Stimulated activated CD8-positive, alpha-beta memory T cell treated with anti-CD3 and anti-CD28 coated beads, Interleukin-7, amount 100 ng/mL, for 24 hours (primary cell): Measurements from ENCODE around the gene RHOA.
A peak's percentile ranks its signal among the peaks of the same experiment; 100 is the strongest.
"Not testable (repeated sequence)": the region's sequence is repeated elsewhere in the genome, so short reads cannot be mapped to it uniquely, and the experiment has no call there.

Source experiments
- DNase-seq: peaks from one replicate; pipeline ENCODE4 v3.0.0-alpha.2; 2020; ENCODE audit warnings: low read depth

Gene RHOA

DNA sequence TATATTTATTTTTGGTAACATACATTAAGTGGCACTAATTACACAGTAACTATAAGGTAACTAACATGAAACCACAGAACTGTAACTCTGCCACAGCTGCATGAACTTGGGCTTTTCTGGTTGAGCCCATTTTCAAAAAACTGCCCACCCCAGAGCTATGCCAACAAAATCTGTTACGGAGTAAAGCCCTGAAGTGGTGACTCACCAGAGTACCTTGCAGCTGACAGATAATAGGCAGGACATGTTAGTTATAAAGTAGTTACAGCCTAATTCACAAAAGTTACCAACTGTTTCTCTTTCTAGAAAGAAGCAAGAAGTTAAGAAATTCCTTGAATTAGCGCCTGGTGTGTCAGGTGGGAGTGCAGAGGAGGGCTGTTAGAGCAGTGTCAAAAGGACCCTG, 52.2 kb downstream of the RHOA start:
- no peak for DNase-seq

DNA sequence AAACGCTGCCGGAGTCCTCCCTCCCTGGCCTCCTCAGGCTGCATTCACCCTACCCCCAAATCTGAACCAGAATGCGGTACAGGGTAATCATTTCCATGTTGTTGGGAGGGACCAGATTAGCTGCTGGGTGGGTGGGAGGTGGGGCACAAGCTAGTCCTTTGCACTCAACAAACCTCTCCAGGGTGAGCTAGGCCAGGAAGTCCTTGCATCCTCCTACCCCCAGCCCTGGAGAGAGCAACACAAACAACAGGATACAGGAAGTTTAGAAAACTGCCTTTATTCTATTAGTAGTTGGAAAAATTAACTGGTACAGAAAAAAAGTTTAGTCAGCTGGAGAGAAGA, 52.9 kb downstream of the RHOA start:
- no peak for DNase-seq

DNA sequence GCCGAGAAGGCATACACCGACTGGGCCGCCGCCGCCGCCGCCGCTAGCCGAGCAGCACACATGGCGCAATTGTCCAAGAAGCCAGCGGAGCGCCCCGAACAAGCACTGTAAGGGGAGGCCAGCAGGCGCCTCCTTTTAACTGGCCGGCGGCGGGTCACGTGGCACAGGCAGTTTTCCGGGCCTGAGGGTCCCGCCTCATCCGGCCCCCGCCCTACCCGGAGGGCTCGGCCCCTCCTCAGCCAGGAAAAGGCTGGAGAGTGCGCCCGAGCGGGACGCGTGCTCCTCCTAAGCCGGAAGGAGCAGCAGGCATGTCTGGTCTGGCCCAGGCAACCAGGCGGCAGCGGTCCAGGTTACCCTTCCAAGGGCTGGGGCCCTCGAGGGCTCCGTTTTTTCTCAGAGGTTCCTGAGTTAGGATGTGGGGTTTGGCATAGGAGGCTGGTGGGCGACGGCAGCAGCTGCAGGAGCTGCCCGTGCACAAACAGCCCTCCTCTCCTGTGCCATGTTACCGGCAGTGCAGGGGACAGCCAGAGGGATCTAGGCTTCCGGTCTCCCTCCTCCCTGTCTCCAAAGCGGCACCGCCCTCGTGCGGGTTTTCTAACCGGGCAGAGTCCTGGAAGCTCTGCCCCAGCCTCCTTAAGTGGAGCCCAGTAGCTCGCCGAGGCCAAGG, 53.4 kb downstream of the RHOA start, which contains the start of gene GPX1:
TSS of gene GPX1 (minus strand) at position 137 of the 667 bp plus-strand sequence. CDS start at position 62, 75 bp downstream.
- DNase-seq: peak; percentile 68

DNA sequence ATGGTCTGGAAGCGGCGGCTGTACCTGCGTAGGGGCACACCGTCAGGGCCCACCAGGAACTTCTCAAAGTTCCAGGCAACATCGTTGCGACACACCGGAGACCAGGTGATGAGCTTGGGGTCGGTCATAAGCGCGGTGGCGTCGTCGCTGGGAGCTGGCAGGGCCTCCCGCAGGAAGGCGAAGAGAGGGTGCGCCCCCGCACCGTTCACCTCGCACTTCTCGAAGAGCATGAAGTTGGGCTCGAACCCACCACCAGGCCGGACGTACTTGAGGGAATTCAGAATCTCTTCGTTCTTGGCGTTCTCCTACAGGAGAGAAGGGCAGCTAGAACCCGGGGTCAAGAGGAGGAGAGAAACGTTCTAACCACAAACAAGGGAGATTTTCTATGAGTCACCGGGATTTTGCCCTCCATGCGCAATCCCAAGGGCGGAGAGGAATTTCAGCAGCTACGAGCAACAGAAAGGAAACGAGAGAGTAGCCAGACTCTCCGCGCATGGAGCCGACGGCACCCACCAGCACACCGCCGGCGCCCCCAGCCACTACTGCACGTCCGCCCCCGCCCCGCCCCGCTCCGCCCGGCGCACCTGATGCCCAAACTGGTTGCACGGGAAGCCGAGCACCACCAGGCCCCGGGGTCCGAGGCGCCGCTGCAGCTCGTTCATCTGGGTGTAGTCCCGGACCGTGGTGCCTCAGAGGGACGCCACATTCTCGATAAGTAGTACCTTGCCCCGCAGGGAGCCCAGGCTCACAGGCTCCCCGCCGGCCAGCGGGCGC, 54.1 kb downstream of the RHOA start:
- peak; percentile 10 for DNase-seq

DNA sequence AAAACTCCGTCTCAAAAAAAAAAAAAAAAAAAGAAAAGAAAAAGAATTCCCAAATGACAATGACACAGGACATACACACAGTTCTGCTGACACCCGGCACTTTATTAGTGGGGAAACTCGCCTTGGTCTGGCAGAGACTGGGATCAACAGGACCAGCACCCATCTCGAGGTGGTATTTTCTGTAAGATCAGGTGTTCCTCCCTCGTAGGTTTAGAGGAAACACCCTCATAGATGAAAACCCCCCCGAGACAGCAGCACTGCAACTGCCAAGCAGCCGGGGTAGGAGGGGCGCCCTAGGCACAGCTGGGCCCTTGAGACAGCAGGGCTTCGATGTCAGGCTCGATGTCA, 54.7 kb downstream of the RHOA start:
- DNase-seq: not testable (repeated sequence)

DNA sequence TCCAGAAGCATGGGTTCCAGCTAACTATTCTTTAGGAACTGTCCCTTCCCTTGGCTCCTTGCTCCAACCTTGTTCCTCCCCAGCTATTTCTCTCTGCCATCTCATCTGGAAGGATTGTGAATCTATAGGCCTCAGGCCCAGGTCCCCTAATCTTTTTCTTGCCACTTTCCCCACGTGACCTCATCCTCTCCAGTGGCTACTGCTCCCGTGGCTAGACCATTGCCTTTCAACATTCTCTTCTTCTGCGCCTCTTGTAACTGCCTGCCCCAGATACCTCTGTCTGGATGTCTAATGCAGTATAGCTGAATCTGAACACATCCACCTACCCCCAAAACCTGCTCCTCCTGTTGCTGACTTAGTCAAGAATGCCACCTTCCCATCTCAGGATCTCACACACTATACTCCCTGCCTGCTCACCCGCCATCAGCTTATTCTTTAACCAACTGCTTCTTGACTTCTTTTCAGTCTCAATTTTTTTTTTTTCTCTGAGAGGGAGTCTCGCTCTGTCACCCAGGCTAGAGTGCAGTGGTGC, 58.8 kb downstream of the RHOA start:
- DNase-seq: no peak

DNA sequence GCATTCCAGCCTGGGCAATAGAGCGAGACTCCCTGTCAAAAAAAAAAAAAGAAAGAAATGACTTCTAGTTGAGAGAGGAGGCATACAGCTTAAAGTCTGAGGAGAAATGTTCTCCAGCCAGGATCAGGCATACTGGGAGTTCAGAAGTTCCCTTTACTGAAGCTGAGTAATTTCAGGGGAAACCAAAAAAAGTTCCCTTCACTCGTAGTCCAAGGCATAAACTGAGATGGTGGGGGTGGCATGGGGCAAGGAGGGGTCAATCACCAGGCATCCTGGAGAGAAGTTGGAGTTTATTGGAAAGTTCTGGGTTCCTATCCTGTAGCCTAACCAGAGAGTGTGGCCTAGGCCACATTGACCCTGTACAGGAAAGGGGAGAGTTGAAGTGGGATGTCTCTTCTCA, 59.5 kb downstream of the RHOA start:
- DNase-seq: no peak

DNA sequence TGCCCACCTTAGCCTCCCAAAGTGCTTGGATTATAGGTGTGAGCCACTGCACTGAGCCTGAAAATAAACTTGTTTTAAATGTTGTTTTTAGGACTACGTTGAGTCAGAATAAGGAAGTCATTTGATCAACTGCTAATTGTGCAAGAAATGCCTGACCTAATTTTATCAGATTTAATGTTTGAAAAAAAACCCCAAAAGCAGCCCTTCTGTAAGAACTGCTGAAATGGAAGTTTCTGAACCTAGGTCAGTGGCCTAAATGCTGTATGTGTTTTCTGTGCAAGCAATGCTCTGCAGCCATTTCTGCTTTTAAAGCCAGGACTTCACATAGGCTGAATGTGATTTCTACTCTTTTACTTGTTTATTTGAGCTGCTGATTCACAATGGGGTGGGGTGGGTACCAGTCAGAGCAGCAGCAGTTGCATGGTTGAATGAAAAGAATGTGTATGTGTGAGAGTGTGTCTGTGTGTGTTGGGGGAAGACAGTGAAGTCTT, 60.2 kb downstream of the RHOA start:
- no peak for DNase-seq

DNA sequence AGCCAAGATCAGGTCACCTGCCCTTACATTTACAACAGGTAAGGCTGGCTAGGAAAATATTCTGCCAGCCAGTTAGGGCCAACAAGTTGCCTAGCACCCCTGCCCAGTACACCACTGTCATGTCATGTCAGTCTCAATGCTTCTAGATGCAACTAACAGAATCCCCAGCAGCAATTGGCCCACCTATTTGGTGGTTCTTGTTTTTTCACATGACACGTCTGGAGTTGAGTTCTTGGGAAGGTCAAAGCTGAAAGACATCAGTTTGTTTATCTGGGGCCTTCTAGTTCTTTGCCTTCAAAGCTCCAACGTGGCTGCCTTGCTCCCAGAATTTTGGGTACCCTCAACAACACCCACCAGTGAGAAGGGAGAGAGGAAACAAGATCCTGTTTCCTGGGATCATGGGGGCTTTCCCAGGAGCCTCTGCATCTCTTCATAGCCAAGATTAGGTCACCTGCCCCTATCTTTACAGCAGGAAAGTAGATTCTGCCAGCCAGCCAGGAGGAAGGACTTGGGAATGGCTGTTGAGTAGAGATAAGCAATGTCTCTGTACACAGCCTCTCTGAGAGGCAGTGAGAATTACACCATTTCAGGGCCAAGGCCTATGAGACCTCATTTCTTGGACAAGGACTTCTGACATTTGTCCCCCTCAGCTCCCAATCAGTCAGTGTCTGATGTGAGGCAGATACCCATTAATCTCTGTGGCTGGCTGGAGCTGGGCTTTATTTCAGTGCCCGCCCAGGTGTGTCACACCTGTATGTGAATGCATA, 62.2 kb downstream of the RHOA start:
- no peak for DNase-seq

DNA sequence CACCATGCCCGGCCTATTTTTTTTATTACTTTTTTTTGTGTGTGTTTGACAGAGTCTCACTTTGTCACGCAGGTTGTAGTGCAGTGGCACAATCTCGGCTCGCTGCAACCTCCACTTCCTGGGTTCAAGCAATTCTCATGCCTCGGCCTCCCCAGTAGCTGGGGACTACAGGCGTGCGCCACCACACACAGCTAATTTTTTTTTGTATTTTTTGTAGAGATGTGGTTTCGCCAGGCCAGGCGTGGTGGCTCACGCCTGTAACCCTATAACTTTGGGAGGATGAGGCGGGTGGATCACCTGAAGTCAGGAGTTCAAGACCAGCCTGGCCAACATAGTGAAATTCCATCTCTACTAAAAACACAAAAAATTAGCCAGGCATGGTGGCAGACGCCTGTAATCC, 63.4 kb downstream of the RHOA start:
- DNase-seq: not testable (repeated sequence)

DNA sequence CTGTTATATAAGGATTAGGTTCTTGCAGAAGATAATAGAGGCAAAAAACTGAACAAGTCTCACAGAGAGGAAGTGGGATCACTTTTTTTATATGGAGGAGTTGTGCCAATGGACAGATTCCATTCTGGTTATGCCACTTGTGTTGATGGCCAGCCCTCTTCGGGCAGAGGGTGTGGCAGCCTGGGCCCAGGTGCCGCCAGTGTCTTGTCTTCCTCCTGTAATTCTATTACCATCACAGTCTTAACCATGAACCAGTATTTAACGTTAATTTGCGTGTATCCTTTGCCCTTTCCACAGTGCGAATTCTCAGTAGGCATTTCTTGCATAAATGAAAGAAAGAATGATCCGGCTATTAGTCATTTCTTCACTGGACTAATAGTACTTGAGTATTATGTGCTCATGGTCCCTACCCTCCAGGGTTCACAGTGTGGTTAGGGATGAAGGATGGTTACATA, 65.0 kb downstream of the RHOA start:
- no peak for DNase-seq

DNA sequence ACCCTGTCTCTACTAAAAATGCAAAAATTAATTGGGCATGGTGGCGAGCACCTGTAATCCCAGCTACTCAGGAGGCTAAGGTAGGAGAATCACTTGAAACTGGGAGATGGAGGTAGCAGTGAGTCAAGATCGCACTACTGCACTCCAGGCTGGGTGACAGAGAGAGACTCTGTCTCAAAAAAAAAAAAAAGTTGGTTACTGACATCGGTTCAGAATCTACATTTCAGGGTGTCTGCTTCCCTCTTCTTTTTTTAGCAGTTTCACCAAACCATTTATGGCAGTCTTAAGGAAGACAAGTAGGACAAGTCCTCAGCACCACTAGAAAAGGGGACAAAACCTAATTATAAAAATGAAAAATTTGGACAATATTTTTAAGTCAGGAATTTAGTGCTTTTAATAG, 68.6 kb downstream of the RHOA start:
- no peak for DNase-seq

DNA sequence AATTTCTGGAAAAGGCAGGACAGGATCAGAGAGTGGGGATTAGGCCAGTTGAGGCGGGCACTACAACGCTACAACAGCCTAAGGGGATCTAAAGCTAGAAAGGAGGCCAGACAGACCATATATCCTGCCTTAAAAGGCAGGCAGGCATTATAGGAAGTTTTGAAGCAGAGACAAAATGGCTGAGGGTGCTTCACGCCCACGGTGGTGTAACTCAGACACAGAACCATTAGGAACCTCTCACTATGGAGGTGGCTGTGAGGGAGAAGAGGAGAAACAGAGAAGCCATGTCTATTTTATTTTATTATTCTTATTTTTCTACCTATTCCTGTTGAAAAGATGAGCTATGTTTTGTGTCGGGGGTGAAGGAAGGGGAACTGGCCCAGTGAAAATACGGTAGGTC, 69.8 kb downstream of the RHOA start:
- no peak for DNase-seq

DNA sequence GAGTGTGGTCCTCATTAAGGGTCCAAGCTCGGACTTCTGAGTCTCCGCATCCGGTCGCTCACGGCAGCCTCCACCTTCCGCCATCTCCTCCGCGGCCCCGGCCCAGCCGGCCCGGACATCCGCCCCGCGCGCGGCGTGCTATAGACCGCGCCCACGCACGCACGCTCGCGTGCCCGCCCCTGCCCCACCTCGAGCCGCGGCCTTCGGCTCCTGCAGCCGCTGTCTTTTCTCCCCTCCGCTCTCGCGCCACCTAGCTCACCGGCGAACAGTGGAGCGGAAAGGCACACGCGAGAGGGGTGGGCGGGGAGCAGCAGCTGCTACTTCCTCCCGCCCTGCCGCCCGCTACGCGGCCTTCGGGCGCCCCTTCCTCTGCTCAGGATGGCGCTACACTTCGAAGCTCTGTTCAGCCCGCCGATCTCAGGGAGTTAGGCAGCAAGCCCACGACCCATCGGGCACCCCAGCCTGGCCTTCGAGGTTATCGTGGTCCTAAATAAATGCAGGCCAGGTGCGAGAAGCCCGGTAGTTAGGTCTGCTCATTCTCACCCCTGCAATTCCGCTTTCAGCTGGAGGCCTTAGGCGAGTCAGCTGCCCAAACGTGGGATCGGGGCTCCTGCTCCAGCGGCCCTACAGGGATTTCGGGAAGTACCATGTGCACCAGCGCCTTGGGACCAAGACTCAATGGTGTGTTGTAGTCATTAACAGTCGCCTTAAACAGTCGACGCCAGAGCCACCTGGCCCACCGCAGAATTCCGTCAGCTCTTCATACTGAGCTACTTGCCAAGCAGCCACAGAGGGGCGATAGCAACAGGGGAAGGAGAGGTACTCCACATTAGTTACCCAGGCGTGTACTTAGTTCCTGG, 71.6 kb downstream of the RHOA start, which contains the start of gene USP4:
TSS of gene USP4 (minus strand) at position 113 of the 860 bp plus-strand sequence. CDS start at position 84, 29 bp downstream.
- peak; percentile 75 for DNase-seq

DNA sequence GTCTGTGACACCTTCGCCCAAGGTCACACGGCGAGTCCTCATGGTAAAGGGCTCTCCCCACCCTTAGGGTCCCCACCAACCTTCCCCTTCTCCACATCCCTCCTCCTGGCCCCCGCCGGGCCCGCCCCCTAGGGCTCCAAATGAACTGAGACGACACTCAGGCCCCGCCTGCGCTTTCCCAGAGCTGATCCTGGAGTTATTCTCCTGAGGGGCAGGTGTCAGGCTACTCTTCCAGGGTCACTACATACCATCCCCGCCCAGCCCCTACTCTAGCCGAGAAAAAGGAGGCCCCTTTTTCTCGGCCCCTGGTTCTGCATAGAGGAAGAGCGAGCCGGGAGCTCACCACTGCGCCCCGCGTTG, 72.2 kb downstream of the RHOA start:
- peak; percentile 12 for DNase-seq

DNA sequence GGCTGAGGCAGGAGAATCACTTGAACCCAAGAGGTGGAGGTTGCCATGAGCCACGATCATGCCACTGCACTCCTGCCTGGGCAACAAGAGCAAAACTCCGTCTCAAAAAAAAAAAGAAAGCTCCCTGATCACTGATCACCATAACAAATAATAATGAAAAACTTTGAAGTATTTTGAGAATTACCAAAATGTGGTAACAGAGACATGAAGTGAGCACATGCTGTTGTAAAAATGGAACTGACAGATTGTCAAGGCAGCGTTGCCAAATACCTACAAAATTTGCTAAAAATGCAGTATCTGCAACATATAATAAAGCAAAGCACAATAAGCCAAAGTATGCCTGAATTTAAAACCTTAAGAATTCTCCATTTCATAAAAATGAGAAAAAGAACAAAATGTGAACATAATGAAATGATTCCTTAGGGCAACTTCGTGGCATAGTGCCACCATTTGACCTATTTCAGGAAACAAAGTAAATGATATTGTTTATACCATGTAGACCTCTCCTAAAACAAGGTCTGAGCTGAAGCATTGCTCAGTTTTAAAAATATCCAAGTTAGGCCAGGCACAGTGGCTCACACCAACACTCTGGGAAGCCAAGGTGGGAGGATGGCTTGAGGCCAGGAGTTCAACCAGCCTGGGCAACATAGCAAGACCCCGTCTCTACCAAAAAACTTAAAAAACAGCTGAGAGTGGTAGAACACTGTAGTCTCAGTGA, 77.7 kb downstream of the RHOA start:
- no peak for DNase-seq

DNA sequence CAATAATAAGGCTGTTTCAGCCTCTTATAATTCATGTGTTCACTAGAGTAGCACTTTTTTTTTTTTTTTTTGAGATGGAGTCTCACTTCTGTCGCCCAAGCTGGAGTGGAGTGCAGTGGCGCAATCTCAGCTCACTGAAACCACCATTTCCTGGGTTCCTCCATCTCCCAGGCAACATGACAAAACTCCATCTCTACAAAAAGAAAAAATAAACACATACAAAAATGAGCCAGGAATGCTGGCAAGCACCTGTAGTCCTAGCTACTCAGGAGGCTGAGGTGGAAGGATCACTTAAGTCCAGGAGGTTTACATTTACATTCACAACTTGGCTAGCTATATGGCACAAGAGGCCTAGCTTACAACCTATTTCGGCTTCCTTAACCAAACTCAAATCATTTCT, 78.7 kb downstream of the RHOA start:
- DNase-seq: no peak

DNA sequence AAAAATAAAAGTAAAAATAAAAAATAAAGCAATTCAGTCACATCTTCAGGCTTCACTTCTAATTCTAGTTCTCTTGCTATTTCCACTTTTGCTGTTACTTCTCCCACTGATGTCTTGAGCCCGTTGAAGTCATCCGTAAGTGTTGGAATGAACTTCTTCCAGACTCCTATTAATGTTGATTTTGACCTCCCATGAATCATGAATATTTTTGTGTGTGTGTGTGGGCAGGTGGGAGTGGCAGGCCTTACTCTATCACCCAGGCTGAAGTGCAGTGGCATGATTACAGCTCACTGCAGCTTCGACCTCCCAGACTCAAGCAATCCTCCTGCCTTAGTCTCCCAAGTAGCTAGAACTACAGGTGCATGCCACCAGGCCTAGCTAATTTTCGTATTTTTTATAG, 82.6 kb downstream of the RHOA start:
- no peak for DNase-seq

DNA sequence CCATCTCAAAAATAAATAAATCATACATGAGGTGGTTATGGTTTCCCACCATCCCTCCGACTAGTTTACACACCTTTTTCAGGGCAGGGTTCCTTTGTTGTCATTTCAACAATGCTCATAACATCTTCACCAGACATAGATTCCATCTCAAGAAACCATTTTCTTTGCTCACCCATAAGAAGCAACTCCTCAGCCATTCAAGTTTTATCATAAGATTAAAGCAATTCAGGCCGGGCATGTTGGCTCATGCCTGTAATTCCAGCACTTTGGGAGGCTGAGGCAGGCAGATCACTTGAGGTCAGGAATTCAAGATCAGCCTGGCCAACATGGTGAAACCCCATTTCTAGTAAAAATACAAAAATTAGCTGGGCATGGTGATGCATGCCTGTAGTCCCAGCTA, 83.4 kb downstream of the RHOA start:
- DNase-seq: not testable (repeated sequence)

DNA sequence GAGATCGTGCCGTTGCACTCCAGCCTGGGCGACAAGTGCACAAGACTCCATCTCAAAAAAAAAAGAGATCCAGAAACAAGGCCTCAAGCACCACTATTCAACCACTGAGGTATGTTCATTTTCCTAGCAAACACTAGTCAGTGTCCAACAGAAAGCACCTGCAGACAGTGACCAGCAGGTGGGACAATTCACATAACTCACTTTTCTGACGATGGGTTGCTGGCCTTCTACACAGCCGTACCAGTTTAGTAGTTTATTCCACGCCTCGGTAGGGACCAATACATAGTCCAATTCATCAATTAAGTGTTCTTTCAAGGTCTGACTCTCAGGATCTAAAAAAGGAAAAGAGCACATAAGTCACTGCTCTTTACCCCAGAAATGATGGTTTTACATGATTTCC, 84.3 kb downstream of the RHOA start:
- no peak for DNase-seq

DNA sequence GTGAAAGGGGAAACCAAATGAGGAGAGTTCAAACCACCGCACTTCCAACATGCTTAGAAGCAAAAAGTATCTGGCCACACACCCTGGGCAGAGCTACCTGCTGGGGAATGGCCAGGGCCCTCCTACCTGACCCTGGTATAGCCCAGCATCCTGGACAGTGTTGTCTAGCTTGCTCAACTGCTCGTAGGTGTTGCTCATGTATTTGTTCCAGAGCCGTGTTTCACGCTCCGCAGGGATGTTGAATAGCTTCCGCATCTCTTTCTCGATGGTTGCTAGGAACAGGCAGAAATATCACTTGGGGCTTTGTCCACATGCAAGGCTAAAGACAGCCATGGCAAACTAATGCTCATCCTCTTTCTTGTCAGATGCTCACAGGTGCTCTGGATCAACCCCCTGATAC, 87.0 kb downstream of the RHOA start:
- DNase-seq: no peak
